Caco-2 (cell line): Measurements from ENCODE around the gene GLYATL3. TPM values are rescaled to one million over a fixed set of nuclear protein-coding genes. Genes with fewer than 3 reads are reported as not detected.

ENCODE experiments used
- BruUV-seq: library from RNA; stranded (reverse); fragments of 400-500 nt; replicated peaks from 2 replicates; lab custom pipeline; 2021; lab: Mats Ljungman, UMichigan
- CTCF ChIA-PET: fragments of 300-600 bp; sonication (Branson Sonifier 250); formaldehyde crosslinking; loops from one replicate; lab custom pipeline; 2022; ENCODE audit warnings: antibody characterized with exemption; lab: Charles Lee
- POLR2A ChIA-PET: fragments of 300-600 bp; sonication (Branson Sonifier 250); formaldehyde crosslinking; loops from one replicate; lab custom pipeline; 2022; ENCODE audit warnings: antibody characterized with exemption; lab: Charles Lee
- DNase-seq, 2 experiments: peaks; one replicate each; pipeline versions ENCODE4 v3.0.0 to v3.0.0-alpha.2; 2020 to 2022
- H3K27me3 ChIP-seq: replicated peaks from 2 replicates; pipeline ENCODE4 v1.6.0; 2011; ENCODE audit warnings: low read length; ENCODE audit not compliant: control insufficient read depth, insufficient read depth
- H3K36me3 ChIP-seq: 2 replicates; pipeline ENCODE4 v1.5.1; 2011; ENCODE audit warnings: low read length; ENCODE audit not compliant: control insufficient read depth, insufficient read depth
- H3K4me1 ChIP-seq: fragments of 250-450 bp; sonication (Bioruptor Pico); 2 replicates; pipeline ENCODE4 v1.5.1; 2020; ENCODE audit warnings: mild to moderate bottlenecking
- H3K4me3 ChIP-seq: 2 replicates; pipeline ENCODE4 v1.5.1; 2011; ENCODE audit warnings: low read depth, mild to moderate bottlenecking, control low read depth, low read length
- H3K9me3 ChIP-seq: fragments of 250-450 bp; sonication (Bioruptor Pico); 2 replicates; pipeline ENCODE4 v1.5.1; 2020; ENCODE audit warnings: mild to moderate bottlenecking, moderate library complexity
- H3K27ac Mint-ChIP-seq: one replicate; pipeline ENCODE4 v1.8.0; 2022; ENCODE audit warnings: mixed read lengths; ENCODE audit not compliant: unreplicated experiment
- H3K27me3 Mint-ChIP-seq: one replicate; pipeline ENCODE4 v1.8.0; 2022; ENCODE audit warnings: mixed read lengths; ENCODE audit not compliant: insufficient read depth, unreplicated experiment
- H3K36me3 Mint-ChIP-seq: one replicate; pipeline ENCODE4 v1.8.0; 2022; ENCODE audit warnings: mild to moderate bottlenecking, mixed read lengths; ENCODE audit not compliant: insufficient read depth, unreplicated experiment
- H3K4me1 Mint-ChIP-seq: one replicate; pipeline ENCODE4 v1.8.0; 2022; ENCODE audit warnings: low read depth, mixed read lengths; ENCODE audit not compliant: unreplicated experiment
- H3K4me3 Mint-ChIP-seq: one replicate; pipeline ENCODE4 v1.8.0; 2022; ENCODE audit warnings: mild to moderate bottlenecking, moderate library complexity, mixed read lengths; ENCODE audit not compliant: unreplicated experiment
- H3K9me3 Mint-ChIP-seq: one replicate; pipeline ENCODE4 v1.8.0; 2022; ENCODE audit warnings: mixed read lengths; ENCODE audit not compliant: unreplicated experiment
- intact Hi-C: fragments of 100-400 bp; cut with micrococcal nuclease; formaldehyde crosslinking; loops from one replicate; pipeline ENCODE4 v1.10.0; 2022; ENCODE audit not compliant: unreplicated experiment
- total RNA-seq: library from RNA; stranded (reverse); gene quantifications from 2 replicates; pipeline ENCODE4 v1.2.3, GENCODE V29; 2022
- TF ChIP-seq, protein P1 (sequence below), 2 experiments: fragments of 200-600 bp in 1 of 2; IDR thresholded peaks; 1 replicate in 1 of 2; 2 replicates in 1 of 2; pipeline versions ENCODE4 v1.5.1 to v1.8.0; 2011 to 2022; ENCODE audit warnings: antibody characterized with exemption in 1 of 2, control low read depth in 1 of 2, inconsistent platforms in 1 of 2, low read depth in 1 of 2, low read length in 1 of 2, mild to moderate bottlenecking in 1 of 2, moderate library complexity in 1 of 2; ENCODE audit not compliant: insufficient read depth in 1 of 2, severe bottlenecking in 1 of 2, unreplicated experiment in 1 of 2

GLYATL3 gene
- total RNA-seq, 1 experiment from 2014 or later: not detected

DNA sequence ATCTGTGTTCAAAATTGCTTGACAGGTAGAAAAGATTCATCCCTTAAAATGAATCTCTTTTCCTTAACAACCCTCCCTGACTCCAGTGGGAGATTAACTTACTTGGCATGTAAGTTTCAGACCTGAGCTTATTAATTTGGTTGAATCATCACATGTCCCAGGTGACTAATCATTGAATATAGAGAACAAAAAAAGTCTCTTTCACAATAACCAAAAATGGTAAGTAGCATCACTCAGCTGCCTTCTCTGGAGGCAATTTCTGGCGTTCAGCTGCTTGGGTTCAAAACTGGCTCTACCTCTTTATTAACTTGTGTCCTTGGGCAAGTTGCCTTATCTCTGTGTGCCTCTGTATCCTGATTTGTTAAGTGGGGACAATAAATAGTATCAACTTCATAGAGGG is 53.7 kb downstream of the GLYATL3 start:
- no TSS peak for BruUV-seq
- TF ChIP-seq, protein P1, sequence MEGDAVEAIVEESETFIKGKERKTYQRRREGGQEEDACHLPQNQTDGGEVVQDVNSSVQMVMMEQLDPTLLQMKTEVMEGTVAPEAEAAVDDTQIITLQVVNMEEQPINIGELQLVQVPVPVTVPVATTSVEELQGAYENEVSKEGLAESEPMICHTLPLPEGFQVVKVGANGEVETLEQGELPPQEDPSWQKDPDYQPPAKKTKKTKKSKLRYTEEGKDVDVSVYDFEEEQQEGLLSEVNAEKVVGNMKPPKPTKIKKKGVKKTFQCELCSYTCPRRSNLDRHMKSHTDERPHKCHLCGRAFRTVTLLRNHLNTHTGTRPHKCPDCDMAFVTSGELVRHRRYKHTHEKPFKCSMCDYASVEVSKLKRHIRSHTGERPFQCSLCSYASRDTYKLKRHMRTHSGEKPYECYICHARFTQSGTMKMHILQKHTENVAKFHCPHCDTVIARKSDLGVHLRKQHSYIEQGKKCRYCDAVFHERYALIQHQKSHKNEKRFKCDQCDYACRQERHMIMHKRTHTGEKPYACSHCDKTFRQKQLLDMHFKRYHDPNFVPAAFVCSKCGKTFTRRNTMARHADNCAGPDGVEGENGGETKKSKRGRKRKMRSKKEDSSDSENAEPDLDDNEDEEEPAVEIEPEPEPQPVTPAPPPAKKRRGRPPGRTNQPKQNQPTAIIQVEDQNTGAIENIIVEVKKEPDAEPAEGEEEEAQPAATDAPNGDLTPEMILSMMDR (IDR thresholded peaks at IDR 0.05; ENCODE audit: insufficient read depth in 1 of 2, low read depth in 1 of 2, low read length in 1 of 2, severe bottlenecking in 1 of 2, unreplicated experiment in 1 of 2): no peak
- Histone ChIP-seq H3K27me3 (no peaks in the 10 kb centered on the region), H3K36me3 (no peaks in the 10 kb centered on the region), H3K4me3 (no peak overlapping the region), H3K9me3 (no peaks in the 10 kb centered on the region), H3K4me1 (peaks cover 15% of the 10 kb centered on the region)
- CTCF ChIA-PET: interaction anchor here (0.7 kb wide), 1 partner anchor 301 kb away, joined by 3 read pairs; no protein-coding TSS in a partner anchor
- H3K9me3 Mint-ChIP-seq: no peaks in the 10 kb centered on the region
- POLR2A ChIA-PET: no interaction called here
- intact Hi-C loops: no loop called here
- no peak overlapping the region for H3K4me3 Mint-ChIP-seq
- no peak for DNase-seq
- H3K4me1 Mint-ChIP-seq: peaks cover 14% of the 10 kb centered on the region
- no peaks in the 10 kb centered on the region for H3K27me3 Mint-ChIP-seq
- no peak overlapping the region for H3K27ac Mint-ChIP-seq
- H3K36me3 Mint-ChIP-seq: peaks cover 4% of the 10 kb centered on the region

DNA sequence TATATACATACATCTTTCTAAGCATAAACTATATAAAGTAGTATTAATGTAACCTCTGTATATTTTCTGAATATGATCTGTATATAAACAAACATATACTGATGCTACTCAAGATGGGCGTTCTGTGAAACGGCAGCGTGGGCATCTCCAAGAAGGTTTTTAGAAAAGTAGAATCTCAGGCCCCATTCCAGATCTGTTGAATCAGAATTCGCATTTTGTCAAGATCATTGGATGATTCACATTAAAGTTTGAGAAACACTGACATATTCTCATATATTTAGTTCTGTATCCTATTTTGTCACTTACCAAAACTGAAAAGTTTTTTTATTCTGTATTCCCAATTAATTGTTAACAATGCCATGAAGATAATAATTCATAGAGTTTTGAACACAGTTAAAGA is 56.2 kb downstream of the GLYATL3 start:
- no peaks in the 10 kb centered on the region for H3K27me3 Mint-ChIP-seq
- intact Hi-C loops: loop anchor here (1.0 kb wide), 1 partner anchor 51 kb away; no protein-coding TSS in a partner anchor
- H3K4me3 Mint-ChIP-seq: peak overlapping the region; percentile 15
- H3K4me1 Mint-ChIP-seq: peaks cover 14% of the 10 kb centered on the region
- H3K36me3 ChIP-seq: no peaks in the 10 kb centered on the region
- peaks cover 4% of the 10 kb centered on the region for H3K36me3 Mint-ChIP-seq
- H3K27ac Mint-ChIP-seq: no peak overlapping the region
- H3K9me3 ChIP-seq: no peaks in the 10 kb centered on the region
- POLR2A ChIA-PET: no interaction called here
- peaks cover 15% of the 10 kb centered on the region for H3K4me1 ChIP-seq
- H3K9me3 Mint-ChIP-seq: no peaks in the 10 kb centered on the region
- no peaks in the 10 kb centered on the region for H3K27me3 ChIP-seq
- CTCF ChIA-PET: no interaction called here
- TF ChIP-seq, protein P1 (IDR thresholded peaks at IDR 0.05; ENCODE audit: insufficient read depth in 1 of 2, low read depth in 1 of 2, low read length in 1 of 2, severe bottlenecking in 1 of 2, unreplicated experiment in 1 of 2): no peak
- no TSS peak for BruUV-seq
- DNase-seq: no peak
- H3K4me3 ChIP-seq: no peak overlapping the region

- H3K9me3 Mint-ChIP-seq: no peaks in the 10 kb centered on the region
- peaks cover 4% of the 10 kb centered on the region for H3K36me3 Mint-ChIP-seq
- Histone ChIP-seq H3K36me3 (no peaks in the 10 kb centered on the region), H3K4me3 (no peak overlapping the region), H3K4me1 (peaks cover 15% of the 10 kb centered on the region), H3K9me3 (no peaks in the 10 kb centered on the region), H3K27me3 (no peaks in the 10 kb centered on the region)
- DNase-seq: peak; percentile 64 to 68
- no TSS peak for BruUV-seq
- H3K4me1 Mint-ChIP-seq: peaks cover 12% of the 10 kb centered on the region
- no peaks in the 10 kb centered on the region for H3K27me3 Mint-ChIP-seq
- TF ChIP-seq, protein P1 (IDR thresholded peaks at IDR 0.05; ENCODE audit: insufficient read depth in 1 of 2, low read depth in 1 of 2, low read length in 1 of 2, severe bottlenecking in 1 of 2, unreplicated experiment in 1 of 2): no peak
- no peak overlapping the region for H3K27ac Mint-ChIP-seq
- intact Hi-C loops: loop anchor here (1.0 kb wide), 1 partner anchor 51 kb away; no protein-coding TSS in a partner anchor
- POLR2A ChIA-PET: no interaction called here
- CTCF ChIA-PET: no interaction called here
- H3K4me3 Mint-ChIP-seq: peak overlapping the region; percentile 15
These were observed 56.7 kb downstream of the GLYATL3 start for GRCh38 chr6:49556429-49556837.
